GM21786 (cell line): ENCODE data around the gene MFSD12.

Source experiments
- ATAC-seq: cut with Tn5 transposase; IDR thresholded peaks from one replicate; pipeline ENCODE4 v1.9.1; 2021; ENCODE audit not compliant: unreplicated experiment

MFSD12 gene

GRCh38 chr19:3557461-3558248 is at the start of gene MFSD12:
Gene MFSD12, minus strand, starts transcription at chr19:3557586. Its CDS starts 183 bp downstream, at chr19:3557403.
- peak; percentile 82 for ATAC-seq

GRCh38 chr19:3606690-3607289 is 49.4 kb upstream of the MFSD12 start, which contains the start of gene TBXA2R:
Gene TBXA2R, minus strand, starts transcription at chr19:3606875. Its CDS starts 6,241 bp downstream, at chr19:3600634.
- no peak for ATAC-seq

- ATAC-seq = no peak
These were observed 48.8 kb upstream of the MFSD12 start for GRCh38 chr19:3606174-3606689.

- ATAC-seq = no peak
These were observed 48.4 kb upstream of the MFSD12 start for GRCh38 chr19:3605770-3606169.

GRCh38 chr19:3605361-3605760 is 48.0 kb upstream of the MFSD12 start:
- ATAC-seq = no peak

GRCh38 chr19:3604987-3605343 is 47.6 kb upstream of the MFSD12 start:
- ATAC-seq = no peak

GRCh38 chr19:3604227-3604986 is 47.0 kb upstream of the MFSD12 start:
- no peak for ATAC-seq

- ATAC-seq = no peak
These were observed 45.9 kb upstream of the MFSD12 start for GRCh38 chr19:3603121-3603811.

- ATAC-seq = no peak
These were observed 43.6 kb upstream of the MFSD12 start for GRCh38 chr19:3601021-3601420.

- ATAC-seq = no peak
These were observed 42.4 kb upstream of the MFSD12 start for GRCh38 chr19:3599776-3600187.

GRCh38 chr19:3595521-3596061 is 38.2 kb upstream of the MFSD12 start:
- no peak for ATAC-seq

GRCh38 chr19:3593156-3593555 is 35.8 kb upstream of the MFSD12 start:
- ATAC-seq = no peak

- no peak for ATAC-seq
These were observed 34.7 kb upstream of the MFSD12 start for GRCh38 chr19:3591876-3592613.

- ATAC-seq = no peak
These were observed 33.7 kb upstream of the MFSD12 start for GRCh38 chr19:3590991-3591659.

GRCh38 chr19:3589949-3590348 is 32.6 kb upstream of the MFSD12 start:
- ATAC-seq = no peak

GRCh38 chr19:3589439-3589838 is 32.1 kb upstream of the MFSD12 start:
- no peak for ATAC-seq

GRCh38 chr19:3586707-3587346 is 29.4 kb upstream of the MFSD12 start:
- no peak for ATAC-seq

- ATAC-seq = no peak
These were observed 28.8 kb upstream of the MFSD12 start for GRCh38 chr19:3586127-3586626.
